ENCODE results near the gene WDR62.

The WDR62 gene

GRCh38 chr19:36120092-36120983, 65.6 kb downstream of the WDR62 start:
- no peak for TF ChIP-seq CTCF (IDR thresholded peaks at IDR 0.05)

GRCh38 chr19:36120984-36121358, 66.3 kb downstream of the WDR62 start:
- TF ChIP-seq CTCF (IDR thresholded peaks at IDR 0.05), result no peak

GRCh38 chr19:36121486-36122124, 66.9 kb downstream of the WDR62 start:
- no peak for TF ChIP-seq CTCF (IDR thresholded peaks at IDR 0.05)

GRCh38 chr19:36125557-36125956, 70.9 kb downstream of the WDR62 start:
- TF ChIP-seq CTCF (IDR thresholded peaks at IDR 0.05), result no peak

GRCh38 chr19:36128392-36128736, 73.7 kb downstream of the WDR62 start:
- no peak for TF ChIP-seq CTCF (IDR thresholded peaks at IDR 0.05)

- TF ChIP-seq CTCF (IDR thresholded peaks at IDR 0.05), result no peak
Observed at GRCh38 chr19:36136964-36137686, 82.4 kb downstream of the WDR62 start.

GRCh38 chr19:36139120-36139472, 84.4 kb downstream of the WDR62 start:
- no peak for TF ChIP-seq CTCF (IDR thresholded peaks at IDR 0.05)

Data from LNCAP (cell line).